ENCODE data around the gene HOXB9.

The HOXB9 gene

DNA sequence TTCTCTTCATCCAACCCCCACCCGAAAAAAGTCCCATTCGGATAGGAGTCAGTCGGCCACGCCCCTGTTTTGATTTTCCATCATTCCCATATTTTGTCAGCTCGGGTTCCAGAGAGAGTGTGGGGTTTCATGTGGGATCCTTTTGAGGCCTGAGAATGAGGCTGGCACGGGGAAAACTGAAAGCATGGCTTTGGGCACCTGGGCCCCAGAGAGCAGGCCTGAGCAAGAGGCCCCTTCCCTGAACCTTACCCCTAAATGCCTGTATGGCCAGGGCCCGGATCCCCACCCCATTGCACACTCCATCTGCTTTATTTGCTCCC is 43.4 kb downstream of the HOXB9 start:
- DNase-seq, result no peak

GRCh38 chr17:48579760-48580554 is 46.2 kb downstream of the HOXB9 start:
- DNase-seq, result no peak

DNA sequence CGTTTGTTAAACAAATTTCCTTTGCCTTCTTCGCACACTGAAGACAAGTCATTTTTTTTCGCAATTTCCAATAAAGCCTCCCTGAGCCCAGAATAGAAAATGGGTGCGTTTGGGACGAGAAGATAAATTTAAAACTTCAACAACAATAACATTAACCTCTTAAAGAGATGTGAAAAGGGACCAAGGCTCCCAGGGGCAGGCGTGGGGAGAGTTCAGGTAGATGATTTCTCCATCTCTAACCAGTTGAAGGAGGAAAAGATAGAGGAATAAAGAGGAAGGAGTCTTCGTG is 46.7 kb downstream of the HOXB9 start:
- no peak for DNase-seq

DNA sequence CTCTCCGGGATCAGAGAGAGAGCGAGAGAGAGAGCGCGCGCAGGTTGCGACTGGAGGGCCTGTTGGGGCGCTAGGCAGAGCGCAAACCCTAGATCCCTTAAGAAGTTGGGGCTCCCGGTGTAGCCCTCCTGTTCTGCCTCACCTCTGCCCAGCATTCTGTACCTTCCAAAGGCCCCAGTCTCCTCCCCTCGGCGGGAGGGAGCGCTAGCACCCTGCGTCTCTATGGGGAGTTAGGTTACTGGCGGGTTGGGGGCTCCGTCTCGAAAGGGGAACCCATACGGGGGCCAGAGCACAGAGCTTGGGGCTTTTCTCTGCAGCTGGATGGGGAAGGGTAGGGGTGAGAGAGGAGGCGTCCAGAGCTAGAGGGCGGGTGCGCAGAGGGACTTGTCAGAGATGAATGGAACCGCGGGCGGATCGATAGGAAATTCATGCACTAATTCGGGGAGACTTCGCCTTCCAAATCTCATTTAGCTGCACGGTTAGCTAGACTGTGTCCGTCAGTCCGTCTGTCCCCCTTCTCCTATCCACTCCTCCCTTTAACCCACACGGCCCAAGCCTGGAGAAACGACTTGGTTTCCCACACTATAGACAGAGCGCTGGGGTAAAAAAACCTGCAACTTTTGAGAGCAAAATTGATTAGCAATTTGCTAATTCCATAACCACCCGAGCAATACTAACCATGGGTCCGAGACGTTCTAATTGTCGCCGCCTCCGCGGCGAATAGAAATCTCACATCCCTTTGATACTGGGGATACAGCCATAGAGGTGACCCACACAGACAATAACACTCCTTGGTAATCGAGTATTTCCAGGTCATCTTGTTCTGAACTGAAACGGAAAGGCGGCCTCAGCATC is 47.3 kb downstream of the HOXB9 start:
- no peak for DNase-seq

DNA sequence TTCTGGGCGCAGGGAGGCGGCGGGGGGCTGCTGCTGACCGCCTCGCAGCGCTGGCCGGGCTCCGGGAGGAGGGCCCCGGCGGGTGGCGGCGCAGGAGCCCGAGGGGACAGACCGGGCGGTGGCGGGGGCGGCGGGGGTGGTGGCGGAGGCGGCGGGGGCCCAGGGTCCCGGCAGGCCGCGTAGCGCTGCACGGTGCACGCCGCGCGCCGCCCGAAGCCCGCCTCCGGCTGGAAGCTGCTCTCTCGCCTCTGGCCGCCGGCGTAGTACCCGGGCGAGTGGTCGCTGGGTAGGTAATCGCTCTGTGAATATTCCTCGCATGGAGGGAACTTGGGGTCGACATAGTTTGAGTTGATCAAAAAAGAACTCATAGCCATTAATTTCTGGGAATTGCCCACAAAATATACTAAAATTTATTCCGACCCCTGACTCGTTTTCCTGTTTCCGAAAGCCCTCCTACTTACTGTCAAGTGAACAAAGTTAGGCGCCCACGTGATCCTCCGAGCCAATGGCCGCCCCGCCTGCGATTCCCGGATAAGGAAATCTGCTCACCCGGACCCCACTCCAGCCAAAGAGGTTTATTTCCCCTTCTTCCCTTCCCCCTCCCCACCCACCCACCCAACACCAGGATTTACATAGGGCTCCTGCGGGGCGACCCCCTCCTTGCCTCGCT is 48.1 kb downstream of the HOXB9 start, which contains the start of gene HOXB4:
HOXB4 (minus strand) TSS at position 405 of the 670 bp plus-strand sequence; CDS start at position 374, 31 bp downstream.
- DNase-seq, result peak; percentile 39

DNA sequence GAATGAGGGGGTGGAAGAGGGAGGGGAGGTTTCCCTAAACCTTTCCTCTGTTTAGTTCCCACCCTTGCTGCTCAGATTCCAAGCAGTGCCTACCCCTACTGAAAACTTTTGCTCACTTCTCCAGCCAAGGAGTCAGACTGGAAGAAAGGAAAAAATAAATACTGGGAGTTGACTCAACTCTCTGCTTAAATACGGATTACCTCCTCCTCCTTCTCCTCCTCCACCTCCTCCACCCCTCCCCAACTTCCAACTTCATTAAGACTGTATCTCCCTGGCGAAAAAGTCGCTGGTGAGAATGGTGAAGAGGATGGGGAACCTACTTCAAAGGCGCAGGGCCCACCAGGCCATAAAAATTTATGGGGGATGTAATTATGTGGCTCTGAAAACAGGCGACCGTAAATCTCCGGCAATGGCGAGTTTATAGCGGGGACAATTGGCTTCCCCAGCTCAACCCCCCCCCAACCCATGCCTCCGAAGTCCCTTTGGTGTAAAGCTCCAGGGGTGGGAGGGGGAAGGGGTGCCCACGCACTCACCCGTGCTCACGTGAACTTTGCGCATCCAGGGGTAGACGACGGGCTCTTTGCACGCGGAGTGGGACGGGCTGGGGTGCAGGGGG is 48.7 kb downstream of the HOXB9 start:
- no peak for DNase-seq

DNA sequence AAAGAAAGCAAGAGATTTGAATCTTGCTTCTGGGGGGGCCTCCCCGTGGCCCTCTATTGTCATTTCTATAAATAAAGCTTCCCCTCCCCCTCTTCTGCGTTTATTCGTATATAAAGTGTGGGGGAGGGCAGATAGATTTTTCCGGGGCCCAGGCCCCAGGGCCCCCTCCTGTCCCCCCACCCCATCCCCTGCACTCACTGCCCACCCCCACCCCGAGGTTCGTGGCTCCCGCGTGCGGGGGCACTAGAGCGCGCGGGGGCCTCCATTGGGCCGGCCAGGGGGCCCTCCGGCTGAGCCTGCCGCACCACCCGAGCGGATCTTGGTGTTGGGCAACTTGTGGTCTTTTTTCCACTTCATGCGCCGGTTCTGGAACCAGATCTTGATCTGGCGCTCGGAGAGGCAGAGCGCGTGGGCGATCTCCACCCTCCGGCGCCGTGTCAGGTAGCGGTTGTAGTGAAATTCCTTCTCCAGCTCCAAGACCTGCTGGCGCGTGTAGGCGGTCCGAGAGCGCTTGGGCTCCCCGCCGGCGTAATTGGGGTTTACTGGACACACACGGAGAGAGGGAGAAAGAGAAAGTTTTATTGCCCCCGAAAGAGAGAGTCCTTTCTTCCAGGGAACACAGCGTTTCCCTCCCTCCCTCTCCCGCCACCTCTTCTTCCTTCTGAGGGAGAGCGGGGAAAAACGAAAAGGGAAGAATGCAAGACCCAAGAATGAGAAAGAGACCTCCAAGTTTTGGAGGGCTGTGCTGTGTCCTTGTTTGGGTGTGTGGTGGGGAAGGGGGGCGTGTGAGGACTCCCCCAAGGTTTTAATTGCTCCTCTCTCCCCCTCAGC is 49.5 kb downstream of the HOXB9 start:
- no peak for DNase-seq

DNA sequence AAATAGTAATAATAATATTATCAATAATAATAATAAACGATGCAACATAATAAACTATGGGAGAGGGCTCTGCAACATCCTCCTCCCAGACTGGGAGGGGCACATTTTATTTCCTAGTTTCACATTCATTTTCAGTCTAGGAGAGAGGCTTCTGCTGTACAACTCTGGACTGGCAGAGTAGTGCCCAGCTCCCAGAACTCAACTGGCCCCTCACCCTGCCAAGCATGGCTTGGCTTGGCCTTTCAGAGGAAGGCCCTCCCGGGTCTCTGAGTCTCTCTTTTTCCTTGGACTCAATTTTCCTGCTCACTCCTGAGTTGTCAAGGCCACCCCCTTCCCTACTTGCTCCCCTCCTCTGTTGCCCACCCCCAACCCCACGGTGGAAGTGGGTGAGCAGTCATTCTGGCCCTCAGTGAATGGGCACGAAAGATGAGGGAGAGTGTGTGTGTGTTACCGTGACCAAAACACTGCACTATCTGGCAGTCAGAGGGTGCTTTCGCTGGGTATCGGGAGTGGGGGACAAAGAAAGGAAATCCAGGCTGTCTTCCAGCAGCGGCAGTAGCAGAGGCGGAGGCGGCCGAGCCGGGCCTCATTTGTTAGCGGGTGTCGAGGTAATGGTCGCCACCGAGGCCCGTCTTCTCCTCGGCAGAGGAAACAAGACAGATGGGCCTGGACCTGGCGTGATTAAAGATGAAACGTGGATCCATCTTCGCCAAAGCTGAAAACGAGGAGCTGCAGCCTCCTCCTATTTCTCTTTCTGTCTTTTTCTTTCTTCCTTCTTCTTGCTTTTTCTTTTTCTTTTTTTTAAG is 50.3 kb downstream of the HOXB9 start:
- no peak for DNase-seq

DNA sequence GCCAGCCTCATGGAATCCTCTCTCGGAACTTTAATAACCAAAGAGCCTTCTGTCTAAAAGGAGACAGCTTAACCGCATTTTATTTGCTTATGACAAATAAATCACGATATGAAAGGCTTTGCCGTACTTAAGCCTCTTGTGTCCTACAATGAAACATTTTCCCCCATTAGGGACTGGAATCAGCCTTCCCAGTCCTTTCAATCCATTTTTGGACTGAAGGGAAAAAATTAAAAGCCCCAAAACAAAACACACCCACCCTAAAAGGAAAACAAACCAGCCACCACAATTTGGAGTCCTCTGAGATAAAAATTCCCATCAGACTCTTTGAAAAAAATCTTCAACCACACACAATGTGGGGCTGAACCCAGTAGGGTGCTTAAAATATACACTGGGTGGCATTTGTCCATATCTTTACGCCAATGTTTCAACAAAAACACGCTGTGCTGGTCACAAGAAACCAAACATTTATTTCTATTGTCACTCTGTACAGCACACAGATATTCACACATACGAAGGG is 51.0 kb downstream of the HOXB9 start:
- DNase-seq, result no peak

DNA sequence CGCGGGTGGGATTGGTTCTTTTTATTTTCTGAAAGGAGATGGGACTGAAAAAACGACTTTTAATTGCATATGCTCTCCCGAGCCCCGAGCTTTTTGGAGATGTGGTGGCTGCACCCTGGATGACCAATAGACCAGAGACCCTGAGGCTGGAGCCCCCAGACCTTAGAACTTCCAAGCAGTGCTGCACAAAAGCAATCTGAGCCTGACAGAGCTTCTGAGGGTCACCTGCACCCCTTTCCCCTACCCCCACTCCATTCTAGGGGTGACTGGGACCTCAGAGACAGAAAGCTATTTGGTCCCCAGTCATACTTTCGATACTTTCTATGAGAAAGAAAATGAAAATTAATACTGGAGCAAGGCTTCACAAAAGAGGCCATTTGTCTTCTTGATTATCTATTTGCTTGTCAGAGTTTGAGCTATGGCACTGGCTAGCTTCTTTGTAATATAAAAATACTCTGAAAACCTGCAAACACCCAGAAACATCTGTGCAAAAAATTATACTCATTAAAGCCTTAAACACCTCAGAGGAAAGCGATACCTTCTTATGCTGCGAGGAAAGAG is 51.6 kb downstream of the HOXB9 start:
- DNase-seq, result no peak

- DNase-seq, result no peak
Measured at GRCh38 chr17:48571826-48572417, 54.2 kb downstream of the HOXB9 start.

Data from NCI-H1694 (cell line).